A549 treated with GW870086 at 1 μM for 4 hours (cell line): Measurements from ENCODE around the gene AP1G1. TPM values are rescaled to one million over a fixed set of nuclear protein-coding genes. Genes with fewer than 3 reads are reported as not detected.

ENCODE experiments used
- total RNA-seq: library from RNA; stranded (reverse); fragments of 200-300 nt; extraction: Qiagen RNA extraction; gene quantifications from 5 replicates; pipeline ENCODE4 v1.2.3, GENCODE V29; 2022; ENCODE audit warnings: low read depth

Gene AP1G1
- 36.1 to 50.0 TPM (median 47.1 TPM) in 5 replicates for total RNA-seq

DNA sequence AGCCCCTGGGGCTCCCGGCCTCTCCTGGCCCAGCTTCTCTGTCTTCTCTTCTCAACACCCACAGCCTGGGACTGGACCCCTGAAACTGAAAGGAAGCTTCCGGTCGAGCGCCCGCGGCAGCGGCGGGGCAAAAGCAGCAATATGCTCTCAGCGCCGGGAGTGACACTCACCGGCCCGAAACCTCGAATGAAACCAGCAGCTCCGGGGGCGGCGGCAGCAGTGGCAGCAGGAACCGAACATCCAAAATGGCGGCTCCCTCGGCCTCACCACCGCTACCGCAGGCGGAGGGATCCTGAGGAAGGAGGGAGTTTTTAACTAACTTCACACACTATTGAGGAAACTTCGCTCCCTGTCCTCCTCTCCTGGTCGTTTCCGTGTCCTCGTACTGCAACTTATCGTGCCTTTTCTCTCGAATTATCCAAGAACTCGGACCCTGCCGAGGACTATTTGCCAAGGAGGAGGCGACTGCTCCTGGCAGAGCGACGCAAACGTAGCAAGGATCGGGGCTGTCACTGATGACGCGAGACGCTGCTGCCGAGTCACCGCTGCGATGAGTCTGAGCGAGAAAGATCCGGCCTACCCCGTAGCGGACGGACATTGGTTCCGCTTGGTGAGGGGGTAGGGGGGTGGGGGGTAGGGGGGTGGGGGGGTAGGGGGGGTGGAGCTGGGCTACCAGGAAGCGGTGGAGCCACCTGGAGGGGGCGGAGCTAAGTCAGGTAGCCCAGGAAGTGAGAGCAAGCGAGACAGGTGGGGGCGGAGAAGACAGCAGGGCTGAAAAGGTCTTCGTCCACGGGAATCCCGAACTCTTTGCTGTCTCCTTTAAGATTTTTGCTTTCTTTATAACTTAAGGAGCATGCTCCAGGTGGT is at the start of gene AP1G1:
TSS of gene AP1G1 (minus strand) at position 242 of the 867 bp plus-strand sequence. CDS start 19,355 bp downstream, outside the sequence.

DNA sequence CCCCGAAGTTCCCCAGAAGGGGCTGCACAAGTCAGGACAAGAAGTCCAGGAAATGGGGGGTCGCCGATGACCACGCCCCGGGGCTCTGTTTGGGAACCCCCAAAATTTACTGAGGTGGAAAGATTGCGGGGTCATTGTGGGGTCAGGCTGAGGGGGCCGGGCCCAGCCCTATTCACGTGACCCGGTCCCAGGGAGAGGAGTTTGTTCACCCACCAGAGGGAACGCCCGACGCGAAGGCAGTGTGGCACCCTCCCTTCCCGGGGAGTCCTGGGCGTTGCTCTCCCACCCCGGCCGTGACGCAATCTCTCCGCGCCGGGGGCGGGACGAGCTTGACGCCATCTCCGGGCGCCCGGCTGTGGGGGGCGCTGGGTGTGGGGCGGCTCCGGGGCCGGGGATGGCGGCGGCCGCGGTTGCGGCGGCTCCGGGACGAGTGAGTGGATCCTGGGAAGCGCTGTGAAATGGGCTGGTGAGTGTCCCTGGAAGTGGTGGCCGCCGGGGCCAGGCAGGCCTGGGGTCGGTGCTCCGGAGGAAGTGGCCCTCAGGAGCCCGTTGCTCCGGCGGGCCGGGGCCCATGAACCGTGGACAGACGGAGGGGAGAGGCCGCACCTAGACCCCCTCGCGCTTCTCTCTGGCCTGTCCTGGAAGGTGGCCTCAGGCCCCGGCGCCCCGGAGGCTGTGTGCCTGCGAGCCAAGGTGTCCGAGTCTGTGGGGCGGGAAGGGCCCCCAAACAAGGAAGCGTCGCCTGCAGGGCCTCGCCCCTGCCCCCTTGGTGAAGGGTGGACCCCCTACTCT is 37.2 kb upstream of the AP1G1 start, which contains the start of gene ATXN1L:
TSS of gene ATXN1L (plus strand) at position 338 of the 792 bp plus-strand sequence. CDS start 3,765 bp downstream, outside the sequence.

GRCh38 chr16:71724320-71724751 is 84.3 kb downstream of the AP1G1 start, which contains the start of gene PHLPP2:
Gene PHLPP2 (minus strand): TSS chr16:71724701. CDS start chr16:71714795, 9,906 bp downstream.

Other genes starting within 250 kb of the AP1G1 start
- gene TAT, start 231.7 kb downstream of the AP1G1 start, total RNA-seq: 0.02 to 0.10 TPM (median 0.02 TPM) in 3 of 5 replicates, not detected in the others
- gene MARVELD3, start 182.7 kb downstream of the AP1G1 start, total RNA-seq: 0.29 to 0.54 TPM (median 0.45 TPM) in 5 replicates
- gene PHLPP2, start 84.1 kb downstream of the AP1G1 start, total RNA-seq: 8.5 to 10.8 TPM (median 10.6 TPM) in 5 replicates
- gene ATXN1L, start 37.1 kb upstream of the AP1G1 start, total RNA-seq: 12.7 to 19.1 TPM (median 17.5 TPM) in 5 replicates
- 4.0 to 4.4 TPM (median 4.1 TPM) in 5 replicates for gene ZNF821, start 75.3 kb upstream of the AP1G1 start, total RNA-seq
- 150 to 184 TPM (median 172 TPM) in 5 replicates for gene IST1, start 86.7 kb upstream of the AP1G1 start, total RNA-seq
- not detected in 5 replicates for gene PKD1L3, start 191.6 kb upstream of the AP1G1 start, total RNA-seq
- 12.4 to 16.3 TPM (median 13.8 TPM) in 5 replicates for gene DHODH, start 199.9 kb upstream of the AP1G1 start, total RNA-seq
- 0.11 TPM in 1 of 5 replicates, not detected in the others for gene HP, start 245.7 kb upstream of the AP1G1 start, total RNA-seq